ENCODE data around the gene SLC6A20. TPM values are rescaled to one million over a fixed set of nuclear protein-coding genes. Genes with fewer than 3 reads are reported as not detected.
A peak's percentile ranks its signal among the peaks of the same experiment; 100 is the strongest.

SLC6A20 gene
- total and polyA plus RNA-seq, 7 donors, result 0.16 to 1.4 (median 0.60) TPM; not detected in 4

GRCh38 chr3:45841420-45841756 lies 45.1 kb upstream of the SLC6A20 start:
- intact Hi-C loops (cut with DNase I), result loop anchor here (5.0 kb wide), 2 partner anchors 79 to 236 kb away; no protein-coding TSS in a partner anchor
- Histone ChIP-seq H3K36me3 (peaks cover 0 to 5% (median 0%) of the 10 kb centered on the region in 4 donors), H3K4me3 (peak overlapping the region; percentile 68 to 86 (median 70)), H3K4me1 (peaks cover 0 to 11% (median 11%) of the 10 kb centered on the region in 4 donors), H3K9me3 (no peaks in the 10 kb centered on the region), H3K27me3 (no peaks in the 10 kb centered on the region), H3K27ac (peak overlapping the region; percentile 48 to 77 (median 64))
- TF ChIP-seq CTCF (IDR thresholded peaks at IDR 0.05) (no peak), POLR2AphosphoS5 (IDR thresholded peaks at IDR 0.05) (no peak), POLR2A (IDR thresholded peaks at IDR 0.05) (no peak), EP300 (IDR thresholded peaks at IDR 0.05) (no peak)
- no peak for DNase-seq
- WGBS, 2 donors, result 0 to 1% methylated on average over 15 of the region's 15 CpGs

DNA sequence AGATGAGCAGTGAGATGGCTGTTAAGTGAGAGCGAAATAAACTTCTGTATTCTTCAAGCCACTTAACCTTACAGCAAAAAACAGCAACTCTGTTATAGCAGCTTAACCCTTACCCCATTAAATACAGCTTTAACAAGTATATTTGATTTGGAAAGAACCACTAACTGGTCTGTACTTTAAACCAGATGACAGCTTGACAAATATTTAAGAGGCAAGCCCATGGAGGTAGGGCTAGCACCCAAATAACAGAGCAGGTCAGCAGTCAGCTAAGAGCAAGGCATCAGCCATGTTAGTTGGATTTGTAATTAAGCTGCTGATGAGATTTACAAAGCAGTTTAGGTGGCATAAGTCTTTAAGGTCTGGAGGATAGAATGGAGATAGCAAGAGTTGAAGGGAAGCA lies 42.1 kb upstream of the SLC6A20 start:
- no peak overlapping the region for H3K4me3 ChIP-seq
- no peaks in the 10 kb centered on the region for H3K9me3 ChIP-seq
- no peak for DNase-seq
- no peaks in the 10 kb centered on the region for H3K27me3 ChIP-seq
- intact Hi-C loops (cut with DNase I), result no loop called here
- TF ChIP-seq POLR2A (IDR thresholded peaks at IDR 0.05) (no peak), EP300 (IDR thresholded peaks at IDR 0.05) (no peak), POLR2AphosphoS5 (IDR thresholded peaks at IDR 0.05) (no peak), CTCF (IDR thresholded peaks at IDR 0.05) (no peak)
- no peak overlapping the region for H3K27ac ChIP-seq
- 90 to 97% methylated on average over 1 of the region's 1 CpG for WGBS, 2 donors
- peaks cover 0 to 30% (median 11%) of the 10 kb centered on the region in 4 donors for H3K36me3 ChIP-seq
- H3K4me1 ChIP-seq, result peaks cover 0 to 11% (median 11%) of the 10 kb centered on the region in 4 donors

- no peaks in the 10 kb centered on the region for H3K9me3 ChIP-seq
- H3K4me3 ChIP-seq, result no peak overlapping the region
- no peak for DNase-seq
- H3K4me1 ChIP-seq, result no peaks in the 10 kb centered on the region
- peaks cover 4 to 87% (median 18%) of the 10 kb centered on the region in 4 donors for H3K36me3 ChIP-seq
- TF ChIP-seq POLR2AphosphoS5 (IDR thresholded peaks at IDR 0.05) (no peak), POLR2A (IDR thresholded peaks at IDR 0.05) (no peak), CTCF (IDR thresholded peaks at IDR 0.05) (no peak), EP300 (IDR thresholded peaks at IDR 0.05) (no peak)
- no peaks in the 10 kb centered on the region for H3K27me3 ChIP-seq
- intact Hi-C loops (cut with DNase I), result no loop called here
- no peak overlapping the region for H3K27ac ChIP-seq
- WGBS, 2 donors, result 90 to 94% methylated on average over 5 of the region's 5 CpGs
These were observed 36.4 kb upstream of the SLC6A20 start for GRCh38 chr3:45832699-45833098.

DNA sequence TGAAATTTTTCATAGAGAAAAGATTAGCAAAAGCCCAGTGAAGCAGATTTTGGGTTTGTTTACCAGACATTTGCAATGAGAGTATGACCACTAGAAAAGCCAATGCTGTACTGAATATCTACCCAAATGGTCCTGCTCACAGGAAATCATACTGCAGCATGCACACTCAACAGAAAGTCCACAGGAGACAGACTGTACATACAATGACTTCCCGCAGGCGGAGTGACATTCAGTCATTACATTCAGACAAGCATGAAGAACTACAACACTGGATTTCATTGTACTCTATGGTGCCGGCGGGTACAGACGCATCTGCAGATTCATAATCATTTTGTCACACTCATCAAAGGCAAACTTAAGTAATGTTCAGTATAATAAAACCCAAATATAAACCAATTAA lies 33.8 kb upstream of the SLC6A20 start:
- Histone ChIP-seq H3K36me3 (peaks cover 4 to 100% (median 23%) of the 10 kb centered on the region in 4 donors), H3K27ac (no peak overlapping the region), H3K9me3 (no peaks in the 10 kb centered on the region), H3K4me3 (no peak overlapping the region), H3K4me1 (no peaks in the 10 kb centered on the region), H3K27me3 (no peaks in the 10 kb centered on the region)
- 87 to 95% methylated on average over 5 of the region's 5 CpGs for WGBS, 2 donors
- intact Hi-C loops (cut with DNase I), result no loop called here
- no peak for TF ChIP-seq POLR2A (IDR thresholded peaks at IDR 0.05)
- no peak for TF ChIP-seq CTCF (IDR thresholded peaks at IDR 0.05)
- TF ChIP-seq POLR2AphosphoS5 (IDR thresholded peaks at IDR 0.05), result no peak
- no peak for TF ChIP-seq EP300 (IDR thresholded peaks at IDR 0.05)
- DNase-seq, result no peak

DNA sequence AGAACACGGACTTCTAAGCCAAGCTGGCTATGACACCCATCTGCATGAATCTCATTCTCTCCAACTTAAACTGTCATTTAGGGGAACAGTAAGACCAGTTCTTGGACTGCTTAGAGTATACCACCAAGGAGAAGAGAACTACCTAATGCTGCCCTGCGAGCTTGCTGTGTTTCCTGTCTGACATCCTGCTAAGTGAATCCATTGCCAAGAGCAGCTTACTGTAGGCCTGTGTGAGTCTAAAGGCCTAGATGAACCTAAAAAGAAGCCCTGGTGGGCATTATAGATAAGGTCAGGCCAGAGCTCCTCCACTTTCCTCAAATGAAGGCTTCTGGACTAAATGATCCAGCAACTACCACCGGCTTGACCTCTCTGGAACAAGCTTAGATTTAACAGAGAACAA lies 30.6 kb upstream of the SLC6A20 start:
- 90 to 94% methylated on average over 3 of the region's 3 CpGs for whole genome bisulfite sequencing, 2 donors

More for the DNA sequence above, 30.6 kb upstream of the SLC6A20 start:
- no peak for DNase-seq
- H3K36me3 ChIP-seq, result peaks cover 7 to 100% (median 14%) of the 10 kb centered on the region in 4 donors
- intact Hi-C loops (cut with DNase I), result no loop called here
- H3K4me1 ChIP-seq, result no peaks in the 10 kb centered on the region
- H3K27me3 ChIP-seq, result no peaks in the 10 kb centered on the region
- H3K27ac ChIP-seq, result no peak overlapping the region
- H3K9me3 ChIP-seq, result no peaks in the 10 kb centered on the region
- H3K4me3 ChIP-seq, result no peak overlapping the region
- TF ChIP-seq CTCF (IDR thresholded peaks at IDR 0.05) (no peak), POLR2A (IDR thresholded peaks at IDR 0.05) (no peak), EP300 (IDR thresholded peaks at IDR 0.05) (no peak), POLR2AphosphoS5 (IDR thresholded peaks at IDR 0.05) (no peak)

All from sigmoid colon (tissue), 7 donors.